Stimulated activated CD4-positive, alpha-beta T cell treated with anti-CD3 and anti-CD28 coated beads, Interleukin-1b, Interleukin-23, amount 100 ng/mL, for 48 hours (primary cell): ENCODE results near the gene NCAM1.

Experiments
- DNase-seq: peaks from one replicate; pipeline ENCODE4 v3.0.0-alpha.2; 2020

NCAM1 gene

DNA sequence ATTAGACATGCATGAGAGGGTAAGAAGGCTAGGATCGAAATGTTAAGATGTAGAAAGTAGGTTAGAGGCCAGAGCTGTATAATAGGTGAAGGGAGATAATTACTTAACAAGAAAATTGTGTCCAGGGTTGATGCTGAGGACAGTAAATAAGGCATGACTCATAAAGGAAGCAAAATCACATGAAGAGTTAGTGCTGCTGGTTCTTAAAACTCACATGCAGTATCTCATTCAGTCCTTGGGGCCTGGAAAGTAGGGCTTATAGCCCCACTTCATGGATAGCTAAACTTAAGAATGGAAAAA lies 130.2 kb downstream of the NCAM1 start:
- no peak for DNase-seq

- DNase-seq, result no peak
Measured at GRCh38 chr11:113096648-113097047, 135.4 kb downstream of the NCAM1 start.

- DNase-seq, result no peak
Measured at GRCh38 chr11:113103932-113104690, 142.9 kb downstream of the NCAM1 start.

DNA sequence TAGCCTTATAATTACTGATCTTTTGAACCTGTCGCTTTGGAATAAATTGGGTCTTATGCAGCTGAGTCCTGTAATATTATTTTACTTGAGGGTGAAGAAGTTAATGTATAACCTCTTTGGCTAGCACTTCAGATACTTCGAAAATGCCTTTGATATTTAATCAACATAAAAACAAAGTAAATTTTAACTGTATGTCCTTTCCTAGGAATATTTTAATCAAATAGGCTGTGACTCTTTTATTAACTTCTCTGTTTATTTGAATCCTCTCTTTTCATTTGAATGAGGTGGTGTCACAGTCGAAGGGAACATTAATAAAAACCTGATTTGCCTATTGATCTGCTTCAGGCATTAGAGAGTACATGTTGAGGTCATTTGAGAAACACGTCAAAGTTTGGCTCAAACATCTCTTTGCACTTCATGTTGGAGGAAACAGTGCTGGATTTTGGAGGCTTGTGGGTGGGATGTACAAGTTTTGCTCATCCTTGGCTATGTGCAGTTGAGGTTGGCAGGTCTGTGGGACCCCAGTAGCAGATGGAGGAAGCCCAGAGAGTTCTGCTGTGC lies 143.6 kb downstream of the NCAM1 start:
- DNase-seq, result no peak

GRCh38 chr11:113105592-113105991 lies 144.4 kb downstream of the NCAM1 start:
- no peak for DNase-seq

DNA sequence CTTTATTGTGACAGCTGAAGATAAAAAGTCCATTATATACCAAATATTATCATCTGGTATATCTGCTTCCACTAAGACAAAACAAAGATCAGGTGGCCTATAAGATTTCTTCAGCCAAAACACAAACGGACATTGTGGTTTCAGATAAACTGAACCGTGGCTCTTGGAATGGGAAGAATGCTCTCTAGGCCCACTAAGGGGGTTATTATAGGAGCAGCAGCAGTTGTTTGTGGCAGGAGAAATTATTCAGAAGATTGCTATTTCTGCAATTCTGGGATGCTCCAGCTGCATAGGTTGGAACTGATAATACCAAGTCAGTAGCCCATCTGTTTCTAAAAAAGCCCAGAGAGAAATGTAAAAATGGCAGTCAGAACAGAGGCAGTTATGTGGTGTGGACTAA lies 145.3 kb downstream of the NCAM1 start:
- no peak for DNase-seq

GRCh38 chr11:113110046-113110445 lies 148.8 kb downstream of the NCAM1 start:
- DNase-seq, result no peak

- DNase-seq, result no peak
Measured at GRCh38 chr11:113111156-113111555, 149.9 kb downstream of the NCAM1 start.

DNA sequence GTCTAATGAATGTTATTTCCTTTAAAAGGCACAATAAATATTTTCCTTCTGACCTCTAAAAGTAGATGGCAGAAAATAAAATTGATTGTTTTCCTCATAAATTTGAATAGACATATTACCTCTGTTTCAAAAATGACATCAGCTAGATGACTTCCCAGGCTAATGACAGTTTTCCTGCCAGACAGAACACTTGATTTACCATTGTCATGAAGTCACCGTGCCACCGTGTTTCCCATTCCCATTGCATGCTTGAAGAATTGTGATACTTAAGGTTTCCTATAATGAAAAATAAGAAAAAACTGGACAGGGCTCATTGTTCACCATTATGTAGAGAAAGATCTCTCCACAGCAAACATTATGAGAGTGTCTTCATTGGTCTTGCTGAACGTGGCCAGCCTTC lies 151.1 kb downstream of the NCAM1 start:
- DNase-seq, result no peak

DNA sequence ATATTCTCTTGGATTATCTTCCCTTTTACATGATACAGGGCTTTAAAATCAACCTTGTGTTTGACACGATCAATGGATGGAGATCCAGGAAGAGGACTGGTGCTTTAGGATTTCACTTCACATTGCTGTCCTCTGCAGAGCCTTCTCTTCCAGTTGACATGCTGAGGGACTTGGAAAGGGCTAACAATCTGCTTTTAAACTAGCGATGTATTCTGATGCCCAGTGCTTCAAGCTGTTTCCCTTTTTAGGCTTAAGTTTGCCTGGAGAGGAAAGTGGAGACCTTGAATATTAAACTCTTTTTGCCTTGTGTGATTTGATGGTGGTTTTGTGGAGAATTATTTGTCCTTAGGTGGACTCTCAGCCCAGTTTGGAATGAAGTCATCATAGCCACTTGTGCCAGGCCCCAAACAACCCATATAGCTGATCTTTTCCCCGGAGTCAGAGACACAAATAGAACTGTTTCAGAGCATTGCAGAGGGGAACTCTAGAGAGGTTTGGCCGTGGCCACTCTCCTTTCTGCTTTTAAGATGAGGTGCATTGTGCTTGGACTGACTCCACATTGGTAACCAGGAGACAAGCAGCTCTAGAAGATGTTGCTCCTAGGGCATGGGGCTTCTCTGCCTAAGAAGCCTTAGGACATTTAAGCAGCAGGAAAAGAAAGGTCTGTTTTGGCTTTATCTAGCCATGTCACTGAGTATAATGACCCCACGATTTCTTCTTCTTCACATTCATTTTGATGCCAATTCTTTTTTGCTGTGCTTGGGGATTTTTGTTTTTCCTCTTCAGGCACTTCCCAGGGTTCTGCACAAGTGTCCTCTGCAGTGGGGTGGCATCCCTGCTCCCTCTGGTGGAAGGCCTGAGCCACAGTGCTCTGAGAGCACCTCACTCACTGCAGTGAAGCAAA lies 152.8 kb downstream of the NCAM1 start:
- DNase-seq, result no peak

- DNase-seq, result no peak
Measured at GRCh38 chr11:113114705-113115027, 153.4 kb downstream of the NCAM1 start.

- no peak for DNase-seq
Measured at GRCh38 chr11:113118104-113118503, 156.9 kb downstream of the NCAM1 start.

- no peak for DNase-seq
Measured at GRCh38 chr11:113119074-113119473, 157.9 kb downstream of the NCAM1 start.

DNA sequence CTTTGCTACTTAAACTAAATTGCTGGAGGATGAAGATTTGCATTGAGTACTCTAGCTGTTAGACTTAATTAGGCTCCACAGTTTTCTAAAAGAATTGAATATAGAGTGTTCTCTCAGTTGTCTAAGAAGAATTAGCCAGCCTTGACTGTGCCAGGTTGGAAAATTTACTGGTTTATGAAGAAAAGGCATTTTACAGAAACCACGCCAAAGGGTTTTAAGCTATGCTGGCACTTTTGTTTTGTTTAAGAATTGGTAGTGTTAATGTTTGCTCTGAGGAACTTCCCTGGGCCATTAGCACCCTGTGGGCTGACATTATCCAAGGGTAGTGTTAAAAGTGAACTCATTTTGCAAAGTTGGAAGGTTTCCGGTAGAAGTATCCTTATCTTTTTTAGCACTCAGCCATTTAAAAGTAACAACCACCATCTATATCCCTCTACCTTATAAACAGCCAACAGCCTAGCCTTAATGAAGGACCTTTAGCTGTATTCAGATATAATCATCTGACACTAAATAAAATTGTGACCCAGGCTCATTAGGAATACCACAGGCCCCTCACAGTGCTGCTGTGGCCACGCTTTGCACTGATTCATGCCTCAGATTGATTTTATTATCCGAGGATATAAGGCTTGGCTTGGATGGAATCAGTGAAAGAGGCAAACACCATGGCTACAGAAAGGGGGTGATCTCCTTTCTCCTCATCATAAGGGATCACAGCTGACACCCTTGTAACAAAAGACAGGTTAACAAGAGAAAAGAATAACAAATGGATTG lies 158.9 kb downstream of the NCAM1 start:
- DNase-seq, result no peak

DNA sequence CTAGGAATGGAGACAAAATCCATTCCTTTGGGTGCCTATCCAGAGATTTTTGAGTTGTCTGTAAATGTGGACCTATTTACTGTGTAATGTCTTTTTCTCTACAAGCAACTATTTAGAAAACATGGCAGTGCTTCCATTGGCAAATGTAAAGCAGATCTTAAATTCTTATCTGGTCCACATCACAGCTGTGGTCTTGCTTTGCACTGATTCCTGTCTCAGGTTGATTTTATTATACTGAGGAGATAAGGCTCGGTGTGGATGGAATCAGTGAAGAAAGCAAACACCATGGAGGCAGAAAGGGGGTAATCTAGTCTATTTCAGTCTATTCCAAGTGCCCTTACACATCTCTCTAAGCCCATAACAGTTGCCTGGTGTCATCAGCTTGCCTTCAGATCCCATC lies 160.5 kb downstream of the NCAM1 start:
- DNase-seq, result no peak

GRCh38 chr11:113124006-113124405 lies 162.8 kb downstream of the NCAM1 start:
- no peak for DNase-seq

- no peak for DNase-seq
Measured at GRCh38 chr11:113124578-113124977, 163.4 kb downstream of the NCAM1 start.

DNA sequence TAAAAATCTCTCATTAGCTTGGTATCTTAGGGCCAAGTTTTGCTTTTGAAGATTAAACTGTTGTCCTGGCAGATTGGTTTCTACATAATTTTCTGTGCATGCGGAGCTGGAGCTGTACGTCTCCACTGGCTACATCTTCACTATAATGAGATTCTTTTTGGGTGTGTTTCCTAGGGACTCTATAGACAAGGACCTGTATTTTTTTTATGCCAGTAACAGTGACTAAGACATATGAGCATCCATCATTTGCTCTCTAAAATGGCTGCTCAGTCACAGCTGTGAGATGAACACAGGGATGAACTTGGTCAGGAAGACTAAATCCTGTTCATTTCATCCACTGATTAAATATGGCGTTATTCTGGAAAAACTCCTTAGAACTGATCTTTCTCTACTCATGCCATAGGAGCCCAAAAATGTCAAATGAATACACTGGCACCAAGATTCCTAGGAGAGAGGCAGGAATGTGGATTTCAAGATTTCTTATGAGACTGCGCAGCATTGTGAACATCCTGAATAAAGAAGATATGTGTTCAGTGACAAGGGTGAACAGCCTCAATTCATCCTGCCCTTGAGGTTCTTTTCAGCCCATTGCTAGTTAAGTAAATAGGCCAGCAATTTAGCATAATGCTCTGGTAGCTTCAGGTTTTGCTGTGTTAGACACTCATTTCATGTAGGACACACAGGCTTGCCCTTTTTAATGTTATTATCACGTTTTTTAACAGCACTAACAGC lies 168.2 kb downstream of the NCAM1 start:
- no peak for DNase-seq

- DNase-seq, result no peak
Measured at GRCh38 chr11:113131036-113131775, 170.0 kb downstream of the NCAM1 start.

GRCh38 chr11:113133071-113133470 lies 171.9 kb downstream of the NCAM1 start:
- DNase-seq, result no peak

GRCh38 chr11:113134626-113135025 lies 173.4 kb downstream of the NCAM1 start:
- DNase-seq, result no peak
